HEK293T (cell line): ENCODE results near the gene KLK13.

Experiments used
- ARNT ChIP-seq: fragments of 450-650 bp; IDR thresholded peaks from 2 replicates; pipeline ENCODE4 v1.6.1; 2017; ENCODE audit warnings: mild to moderate bottlenecking
- CTBP1 ChIP-seq: fragments of 450-650 bp; IDR thresholded peaks from 2 replicates; pipeline ENCODE4 v1.6.1; 2016; ENCODE audit warnings: borderline replicate concordance
- ELF4 ChIP-seq: fragments of 450-650 bp; IDR thresholded peaks from 2 replicates; pipeline ENCODE4 v1.6.1; 2017; ENCODE audit warnings: antibody characterized with exemption
- FOXK2 ChIP-seq: fragments of 450-650 bp; IDR thresholded peaks from 2 replicates; pipeline ENCODE4 v1.6.1; 2016; ENCODE audit warnings: mild to moderate bottlenecking
- FOXM1 ChIP-seq: fragments of 450-650 bp; IDR thresholded peaks from 2 replicates; pipeline ENCODE4 v1.6.1; 2017; ENCODE audit warnings: mild to moderate bottlenecking, borderline replicate concordance
- SP1 ChIP-seq: fragments of 450-650 bp; IDR thresholded peaks from 2 replicates; pipeline ENCODE4 v1.6.1; 2017
- SUZ12 ChIP-seq: fragments of 450-650 bp; IDR thresholded peaks from 2 replicates; pipeline ENCODE4 v1.6.1; 2016; ENCODE audit warnings: mild to moderate bottlenecking
- TARDBP ChIP-seq: fragments of 450-650 bp; IDR thresholded peaks from 2 replicates; pipeline ENCODE4 v1.6.1; 2016
- ZNF384 ChIP-seq: fragments of 450-650 bp; IDR thresholded peaks from 2 replicates; pipeline ENCODE4 v1.6.1; 2016
- TF ChIP-seq, protein P1 (sequence below): fragments of 450-650 bp; IDR thresholded peaks from 2 replicates; pipeline ENCODE4 v1.6.1; 2016

DNA sequence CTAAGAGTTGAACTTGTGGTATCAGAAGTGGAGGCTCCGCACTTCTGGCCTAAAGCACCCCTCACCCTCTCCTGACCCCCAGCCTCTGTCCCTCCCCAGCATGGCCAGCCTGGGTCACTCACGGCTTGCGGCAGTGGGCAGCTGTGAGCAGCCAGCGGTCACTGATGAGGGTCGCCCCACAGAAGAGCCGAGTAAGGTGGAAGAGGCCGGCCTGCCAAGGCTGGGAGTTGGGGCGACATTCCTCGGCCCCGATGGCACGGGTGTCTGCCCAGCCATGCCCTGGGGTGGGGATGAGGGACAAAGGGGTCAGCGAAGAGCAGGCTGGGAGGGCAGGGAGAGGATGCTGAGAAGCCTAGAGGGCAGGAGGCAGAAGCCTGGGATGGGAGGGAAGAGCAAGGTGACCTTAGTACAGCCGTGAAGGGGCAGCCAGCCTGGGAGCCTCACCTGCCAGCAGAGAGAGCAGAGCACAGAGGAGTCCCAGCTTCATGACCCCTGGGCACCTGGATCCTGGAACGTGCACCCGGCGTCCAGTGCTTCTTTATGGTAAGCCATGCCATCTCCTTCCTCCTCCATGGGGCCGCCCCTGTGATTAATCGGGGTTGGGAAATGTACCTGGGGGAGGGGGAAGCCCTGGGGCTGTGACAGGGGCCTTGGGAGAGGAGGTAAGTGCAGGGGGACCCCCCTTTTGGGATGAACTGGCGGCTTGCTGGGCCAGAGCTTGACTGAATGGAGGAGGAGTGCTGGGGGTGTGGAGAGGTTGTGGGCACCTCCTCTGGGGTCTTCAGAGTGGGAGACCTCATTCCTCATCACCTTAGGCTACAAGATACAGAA lies 55.6 kb downstream of the KLK13 start:
- TF ChIP-seq ELF4 (no peak), SP1 (no peak), FOXK2 (no peak), ARNT (no peak), ZNF384 (no peak), TARDBP (no peak), CTBP1 (no peak), FOXM1 (no peak), SUZ12 (no peak)
- TF ChIP-seq, protein P1, sequence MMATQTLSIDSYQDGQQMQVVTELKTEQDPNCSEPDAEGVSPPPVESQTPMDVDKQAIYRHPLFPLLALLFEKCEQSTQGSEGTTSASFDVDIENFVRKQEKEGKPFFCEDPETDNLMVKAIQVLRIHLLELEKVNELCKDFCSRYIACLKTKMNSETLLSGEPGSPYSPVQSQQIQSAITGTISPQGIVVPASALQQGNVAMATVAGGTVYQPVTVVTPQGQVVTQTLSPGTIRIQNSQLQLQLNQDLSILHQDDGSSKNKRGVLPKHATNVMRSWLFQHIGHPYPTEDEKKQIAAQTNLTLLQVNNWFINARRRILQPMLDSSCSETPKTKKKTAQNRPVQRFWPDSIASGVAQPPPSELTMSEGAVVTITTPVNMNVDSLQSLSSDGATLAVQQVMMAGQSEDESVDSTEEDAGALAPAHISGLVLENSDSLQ = no peak
